Stimulated activated CD8-positive, alpha-beta memory T cell treated with anti-CD3 and anti-CD28 coated beads, Interleukin-7, amount 100 ng/mL, for 1 hour (primary cell): ENCODE measurements around the gene SFXN3.

Source experiments
- DNase-seq, 2 donors: peaks; one replicate each; pipeline ENCODE4 v3.0.0-alpha.2; 2020; ENCODE audit warnings: low read depth in 2 of 2

SFXN3 gene, protein sequence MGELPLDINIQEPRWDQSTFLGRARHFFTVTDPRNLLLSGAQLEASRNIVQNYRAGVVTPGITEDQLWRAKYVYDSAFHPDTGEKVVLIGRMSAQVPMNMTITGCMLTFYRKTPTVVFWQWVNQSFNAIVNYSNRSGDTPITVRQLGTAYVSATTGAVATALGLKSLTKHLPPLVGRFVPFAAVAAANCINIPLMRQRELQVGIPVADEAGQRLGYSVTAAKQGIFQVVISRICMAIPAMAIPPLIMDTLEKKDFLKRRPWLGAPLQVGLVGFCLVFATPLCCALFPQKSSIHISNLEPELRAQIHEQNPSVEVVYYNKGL

DNA sequence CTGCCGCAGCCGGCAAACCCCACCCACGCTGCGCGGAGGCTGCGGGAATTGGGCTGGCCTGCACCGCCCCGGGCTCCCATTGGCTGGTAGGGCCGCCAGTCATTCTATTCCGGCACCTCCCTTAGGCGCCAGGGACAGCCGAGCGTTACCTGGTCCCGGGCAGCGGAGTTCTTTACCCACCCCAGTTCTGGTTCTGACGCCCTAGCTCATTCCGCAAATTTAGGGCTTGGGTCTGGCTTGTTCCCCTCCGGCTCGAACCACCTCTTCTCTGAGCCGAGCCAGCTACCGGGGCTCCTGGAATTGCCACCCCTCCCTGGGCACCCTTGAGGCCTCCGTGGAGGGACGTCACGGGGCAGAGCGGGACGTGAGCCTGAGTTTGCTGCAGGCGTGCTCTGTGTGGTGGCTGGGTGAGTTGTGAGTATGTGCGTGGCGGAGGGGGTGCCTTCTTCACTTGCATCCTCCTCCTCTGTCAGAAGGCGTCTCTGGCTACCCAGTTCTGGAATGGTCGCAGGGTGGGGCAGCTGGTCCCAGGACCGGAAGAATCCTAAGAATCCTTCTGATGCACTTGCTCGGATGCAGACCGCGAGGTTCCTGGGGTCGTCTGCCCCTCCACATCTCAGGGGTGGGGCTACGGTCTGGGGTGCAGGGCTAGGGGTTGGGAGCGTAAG, at the start of gene SFXN3, which contains the start of gene PDZD7:
Gene SFXN3 (plus strand): TSS at position 107 of the 668 bp plus-strand sequence. CDS start 3,461 bp downstream, outside the sequence.
Gene PDZD7 (minus strand): TSS at position 2 of the 668 bp plus-strand sequence. CDS start 910 bp downstream, outside the sequence.
- DNase-seq: peak; percentile 93 to 94

DNA sequence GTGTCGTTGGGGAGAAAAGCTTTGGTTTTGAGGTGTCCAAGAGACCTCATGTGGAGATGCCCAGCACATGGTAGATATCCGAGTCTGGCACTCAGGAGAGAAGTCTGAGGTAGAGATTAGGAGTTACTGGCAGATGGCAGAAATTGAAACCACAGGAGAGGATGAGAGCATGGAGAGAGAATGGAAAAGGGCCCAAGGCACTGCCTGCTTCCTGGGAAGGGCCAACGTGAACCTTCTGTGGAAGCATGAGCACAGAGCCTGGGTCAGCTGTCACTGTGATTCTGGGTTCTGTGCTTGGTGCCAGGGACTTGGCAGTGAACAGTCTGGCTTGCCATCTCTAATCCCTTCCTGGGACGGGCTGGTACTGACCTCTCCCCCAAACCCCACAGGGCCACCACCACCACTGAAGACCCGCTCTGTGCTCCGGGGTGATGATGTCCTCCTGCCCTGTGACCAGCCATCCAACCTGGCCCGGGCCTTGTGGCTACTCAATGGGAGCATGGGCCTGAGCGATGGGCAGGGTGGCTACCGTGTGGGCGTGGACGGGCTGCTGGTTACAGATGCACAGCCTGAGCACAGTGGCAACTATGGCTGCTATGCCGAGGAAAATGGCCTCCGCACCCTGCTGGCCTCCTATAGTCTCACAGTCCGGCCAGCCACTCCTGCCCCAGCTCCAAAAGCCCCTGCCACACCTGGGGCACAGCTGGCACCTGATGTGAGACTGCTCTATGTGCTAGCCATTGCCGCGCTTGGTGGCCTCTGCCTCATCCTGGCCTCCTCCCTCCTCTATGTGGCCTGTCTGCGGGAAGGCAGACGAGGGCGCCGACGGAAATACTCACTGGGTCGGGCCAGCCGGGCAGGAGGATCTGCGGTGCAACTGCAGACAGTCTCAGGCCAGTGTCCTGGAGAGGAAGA, 47.9 kb upstream of the SFXN3 start:
- no peak for DNase-seq

DNA sequence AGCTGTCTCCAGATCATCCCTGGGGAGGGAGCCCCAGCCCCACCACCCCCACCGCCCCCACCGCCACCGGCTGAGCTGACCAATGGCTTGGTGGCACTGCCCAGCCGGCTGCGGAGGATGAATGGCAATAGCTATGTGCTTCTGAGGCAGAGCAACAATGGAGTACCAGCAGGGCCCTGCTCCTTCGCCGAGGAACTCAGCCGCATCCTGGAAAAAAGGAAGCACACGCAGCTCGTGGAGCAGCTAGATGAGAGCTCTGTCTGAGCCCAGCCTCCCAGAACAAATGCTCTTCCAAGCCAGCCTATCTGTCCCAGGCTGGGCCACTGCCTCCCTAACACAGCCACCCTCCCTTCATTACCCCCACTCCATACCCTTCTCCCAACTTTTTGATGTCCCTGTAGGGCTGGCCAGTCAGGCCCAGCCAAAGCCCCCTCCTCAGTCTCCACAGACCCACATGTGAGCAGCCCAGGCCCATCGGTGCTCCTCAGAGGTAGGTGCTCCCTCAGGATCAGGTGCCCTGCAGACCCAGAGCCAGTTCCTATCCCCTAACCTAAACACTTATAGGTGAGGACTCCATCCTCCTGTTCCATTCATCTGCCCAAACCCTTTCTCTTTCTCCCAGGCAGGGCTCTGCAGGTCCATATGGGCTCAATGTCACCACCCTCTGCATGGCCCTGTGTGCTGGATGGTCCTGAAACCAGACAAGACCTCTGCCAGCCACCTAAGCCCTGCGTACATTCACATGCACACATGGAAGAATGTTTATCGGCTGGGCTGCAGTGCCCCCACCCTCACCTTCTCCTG, 47.0 kb upstream of the SFXN3 start:
- DNase-seq: no peak

DNA sequence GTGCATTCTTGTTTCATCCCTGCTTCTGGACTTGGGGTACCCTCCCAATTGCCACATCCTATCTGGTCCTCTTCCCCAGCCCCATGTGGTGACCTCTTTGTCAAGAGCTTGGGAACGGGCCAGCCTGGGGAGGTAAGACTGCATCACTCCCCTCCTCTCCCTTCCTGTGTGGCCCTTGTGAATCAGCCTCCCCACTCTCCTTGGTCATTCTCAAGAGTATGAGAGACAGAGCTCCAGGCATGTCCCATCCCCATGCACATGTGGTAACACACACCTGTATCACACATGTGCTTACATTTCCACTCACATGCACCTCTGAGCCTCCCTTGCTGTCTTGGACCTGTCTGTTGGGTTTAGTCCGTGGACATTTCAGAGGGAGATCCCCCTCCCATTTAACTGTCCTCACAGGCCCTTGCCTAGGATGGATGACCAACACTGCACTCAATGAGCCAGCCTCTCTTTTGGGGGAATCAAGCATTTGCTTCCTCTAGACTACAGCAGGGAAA, 46.3 kb upstream of the SFXN3 start:
- no peak for DNase-seq

DNA sequence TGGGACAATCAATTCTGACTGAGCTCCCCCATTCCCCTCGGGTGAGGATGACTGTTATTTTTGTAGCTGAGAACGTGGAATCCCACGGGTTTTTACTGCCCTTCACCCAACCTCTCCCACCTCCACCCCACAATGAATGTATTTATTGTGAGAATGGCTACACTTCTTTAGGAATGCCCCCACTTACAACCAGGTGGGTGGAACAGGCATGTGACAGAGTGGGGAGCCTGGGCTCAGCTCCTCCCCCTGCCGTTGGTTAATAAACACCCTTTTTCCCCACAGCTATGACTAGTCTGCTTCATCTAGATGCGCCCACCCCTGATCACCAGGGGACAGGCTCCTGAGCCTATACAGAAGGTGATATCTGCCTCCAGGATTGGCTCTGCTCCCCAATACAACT, 45.7 kb upstream of the SFXN3 start:
- DNase-seq: no peak

DNA sequence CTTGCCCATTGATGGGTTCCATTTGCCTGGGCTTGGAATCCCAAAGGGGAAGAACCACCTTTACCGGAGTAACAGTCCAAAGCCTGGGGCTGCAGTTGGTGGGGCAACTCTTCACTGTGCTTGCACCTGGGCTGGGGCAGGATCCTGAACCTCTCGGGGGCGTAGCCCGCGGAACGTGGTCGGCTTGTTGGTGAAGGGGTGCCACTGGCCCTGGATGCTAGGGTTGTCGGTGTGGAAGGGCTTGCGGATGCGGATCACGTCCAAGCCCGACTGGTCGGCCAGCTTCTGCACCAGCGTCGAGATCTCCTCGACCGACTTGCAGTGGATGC, 44.4 kb upstream of the SFXN3 start:
- DNase-seq: no peak

DNA sequence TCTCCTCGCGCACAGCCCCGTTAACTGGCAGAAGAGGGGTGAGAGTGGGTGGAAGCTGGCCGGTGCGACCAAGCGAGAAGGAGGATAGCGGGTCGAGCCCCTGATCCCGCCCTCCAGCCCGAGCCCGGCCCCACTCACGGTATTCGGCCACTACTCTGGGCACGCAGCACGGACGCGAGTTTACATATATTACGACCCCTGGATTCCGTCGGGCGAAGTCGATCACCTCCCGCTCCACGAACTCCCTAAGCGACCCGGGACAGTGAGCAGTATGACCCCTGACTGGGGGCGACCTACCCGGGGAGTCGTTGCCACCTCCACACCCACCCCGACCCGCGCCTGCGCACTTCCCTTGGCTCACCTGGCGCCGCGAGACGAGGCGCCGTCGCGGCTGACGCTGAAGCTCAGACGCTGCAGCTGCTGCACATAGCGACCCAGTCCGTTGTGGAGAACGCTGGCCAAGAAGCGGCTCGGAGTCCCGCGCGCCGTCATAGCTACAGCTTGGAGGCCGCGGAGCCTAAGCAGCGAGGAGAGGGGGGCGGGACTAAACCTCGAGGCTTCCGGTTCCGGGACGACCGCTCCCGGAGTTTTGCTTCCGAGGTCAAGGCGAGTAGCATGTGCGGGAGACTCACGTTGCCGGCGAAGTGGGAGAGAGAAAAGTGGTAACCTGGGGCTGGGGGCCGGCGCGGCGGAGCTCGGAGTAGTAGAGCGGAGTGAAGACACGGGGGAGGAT, 43.9 kb upstream of the SFXN3 start, which contains the start of the genes MRPL43 and TWNK:
Gene MRPL43 (minus strand): TSS at position 546 of the 733 bp plus-strand sequence. CDS start 54 bp downstream, at position 492.
Gene TWNK (plus strand): TSS at position 592 of the 733 bp plus-strand sequence. CDS start 668 bp downstream, outside the sequence.
- DNase-seq: peak; percentile 65 to 71

DNA sequence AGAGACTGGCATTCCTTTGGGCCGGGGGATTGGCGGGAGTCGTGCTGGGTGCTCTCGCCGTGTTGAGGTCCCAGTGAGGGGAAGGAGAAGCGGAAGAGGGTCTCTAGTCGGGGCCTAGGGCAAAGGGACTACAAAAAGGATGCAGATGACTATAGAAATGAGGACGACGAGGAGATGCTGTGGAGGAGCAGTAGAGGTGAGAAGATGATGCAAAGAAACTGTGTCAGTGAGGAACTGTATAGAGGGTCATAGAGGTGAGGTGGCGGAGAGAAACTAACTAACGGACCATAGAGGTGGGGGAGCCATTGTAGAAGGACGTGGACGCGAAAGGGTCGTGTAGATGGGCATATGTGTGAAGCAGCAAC, 43.4 kb upstream of the SFXN3 start:
- no peak for DNase-seq

DNA sequence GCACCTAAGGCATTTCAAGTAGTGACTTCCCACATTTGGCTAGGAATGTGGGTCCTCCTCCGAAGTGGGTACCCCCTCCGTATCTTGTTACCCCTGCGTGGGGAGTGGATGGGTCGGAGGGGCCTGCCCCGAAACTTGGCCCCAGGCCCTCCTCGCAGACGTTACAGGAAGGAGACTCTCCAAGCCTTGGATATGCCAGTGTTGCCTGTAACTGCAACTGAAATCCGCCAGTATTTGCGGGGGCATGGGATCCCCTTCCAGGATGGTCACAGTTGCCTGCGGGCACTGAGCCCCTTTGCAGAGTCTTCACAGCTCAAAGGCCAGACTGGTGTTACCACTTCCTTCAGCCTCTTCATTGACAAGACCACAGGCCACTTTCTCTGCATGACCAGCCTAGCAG, 42.9 kb upstream of the SFXN3 start:
- DNase-seq: no peak

DNA sequence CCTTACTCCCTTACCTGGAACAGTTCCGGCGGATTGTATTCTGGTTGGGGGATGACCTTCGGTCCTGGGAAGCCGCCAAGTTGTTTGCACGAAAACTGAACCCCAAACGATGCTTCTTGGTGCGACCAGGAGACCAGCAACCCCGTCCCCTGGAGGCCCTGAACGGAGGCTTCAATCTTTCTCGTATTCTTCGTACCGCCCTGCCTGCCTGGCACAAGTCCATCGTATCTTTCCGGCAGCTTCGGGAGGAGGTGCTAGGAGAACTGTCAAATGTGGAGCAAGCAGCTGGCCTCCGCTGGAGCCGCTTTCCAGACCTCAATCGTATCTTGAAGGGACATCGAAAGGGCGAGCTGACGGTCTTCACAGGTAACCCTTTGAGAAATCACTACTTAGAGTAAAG, 41.9 kb upstream of the SFXN3 start:
- DNase-seq: no peak

DNA sequence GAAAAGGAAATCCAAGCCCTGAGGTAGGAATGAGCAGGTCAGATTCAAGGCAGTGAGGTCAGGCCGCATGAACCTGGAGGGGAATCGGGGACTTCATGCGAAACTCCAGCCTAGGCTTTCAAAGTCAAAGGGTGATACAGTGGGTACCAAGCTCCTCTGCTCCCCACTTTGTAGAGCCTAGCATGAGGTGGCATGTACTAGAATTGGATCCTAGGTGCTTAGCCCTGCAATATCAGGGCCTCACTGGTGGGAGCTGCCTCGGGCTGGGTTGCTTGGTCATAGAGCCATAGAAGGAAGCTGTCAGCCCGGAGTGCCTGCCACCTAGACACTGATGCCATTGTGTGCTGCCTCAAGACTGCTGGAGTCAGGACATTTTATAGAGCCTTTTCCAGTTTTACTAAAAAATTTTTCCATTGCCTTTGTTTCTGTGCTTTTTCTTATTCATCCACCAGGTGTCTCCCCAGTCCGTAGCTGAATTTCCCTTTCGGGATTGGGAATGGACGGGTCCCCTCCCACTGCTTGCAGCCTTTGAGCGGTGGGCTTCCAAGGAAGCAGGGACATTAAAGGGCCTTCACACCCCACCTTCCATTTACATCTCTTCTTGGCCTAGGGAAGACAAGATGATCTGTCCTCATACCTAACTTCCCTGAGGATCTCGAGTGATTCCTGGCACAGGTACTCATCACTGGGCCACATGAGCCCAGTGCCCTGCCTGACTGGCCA, 36.9 kb upstream of the SFXN3 start:
- no peak for DNase-seq

DNA sequence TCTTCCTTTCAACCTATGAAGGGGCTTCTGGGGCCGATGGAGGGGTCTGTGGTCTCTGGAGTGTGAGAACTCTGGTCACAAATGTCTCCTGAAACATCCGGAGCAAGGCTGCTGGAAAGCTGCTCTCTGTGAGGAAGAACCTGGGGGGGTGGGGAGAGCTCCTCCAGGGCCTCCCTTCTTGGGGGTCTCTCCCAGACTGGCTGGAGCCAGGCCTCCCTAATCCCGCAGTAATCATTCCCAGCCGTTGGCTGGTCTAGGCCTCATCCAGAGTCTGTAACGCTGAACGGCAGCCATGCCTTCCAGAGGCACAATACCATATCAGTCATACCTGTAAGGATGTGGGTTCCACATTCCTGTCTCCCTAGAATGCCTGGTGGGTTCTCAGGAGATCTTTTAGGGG, 35.9 kb upstream of the SFXN3 start:
- no peak for DNase-seq

DNA sequence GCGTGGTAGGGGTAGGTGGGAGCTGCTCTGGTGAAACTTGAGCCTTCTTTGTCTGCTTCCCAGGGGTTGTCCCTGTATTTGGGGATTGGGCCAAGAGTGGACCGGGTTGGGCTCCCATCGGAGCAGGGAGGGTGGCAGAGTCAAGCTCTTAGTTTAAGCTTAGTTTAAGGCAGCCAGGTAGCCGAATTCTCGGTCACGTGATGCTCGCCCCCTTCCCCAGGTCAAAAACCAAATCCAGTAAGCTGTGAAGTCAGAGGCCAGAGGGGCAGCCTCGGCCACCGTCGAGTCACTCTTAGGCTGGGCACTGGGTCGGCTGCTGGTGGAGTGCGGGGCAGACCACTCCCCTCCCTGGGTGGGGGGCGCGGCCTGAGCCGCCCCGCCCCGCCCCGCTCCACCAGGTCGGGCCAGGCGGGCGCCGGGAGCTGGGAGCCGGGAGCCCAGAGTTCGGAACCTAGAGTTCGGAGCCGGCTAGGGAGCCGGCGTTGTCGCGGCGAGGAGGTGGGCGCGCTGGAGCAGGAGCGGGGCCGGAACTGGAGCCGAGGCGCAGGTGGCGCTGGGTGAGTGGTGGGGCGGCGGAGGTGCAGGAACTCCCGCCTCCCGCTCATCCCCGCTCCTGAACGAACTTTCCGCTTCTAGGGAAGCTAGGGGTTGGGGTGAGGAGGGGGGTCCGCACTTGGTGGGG, 34.2 kb upstream of the SFXN3 start:
- DNase-seq: no peak

DNA sequence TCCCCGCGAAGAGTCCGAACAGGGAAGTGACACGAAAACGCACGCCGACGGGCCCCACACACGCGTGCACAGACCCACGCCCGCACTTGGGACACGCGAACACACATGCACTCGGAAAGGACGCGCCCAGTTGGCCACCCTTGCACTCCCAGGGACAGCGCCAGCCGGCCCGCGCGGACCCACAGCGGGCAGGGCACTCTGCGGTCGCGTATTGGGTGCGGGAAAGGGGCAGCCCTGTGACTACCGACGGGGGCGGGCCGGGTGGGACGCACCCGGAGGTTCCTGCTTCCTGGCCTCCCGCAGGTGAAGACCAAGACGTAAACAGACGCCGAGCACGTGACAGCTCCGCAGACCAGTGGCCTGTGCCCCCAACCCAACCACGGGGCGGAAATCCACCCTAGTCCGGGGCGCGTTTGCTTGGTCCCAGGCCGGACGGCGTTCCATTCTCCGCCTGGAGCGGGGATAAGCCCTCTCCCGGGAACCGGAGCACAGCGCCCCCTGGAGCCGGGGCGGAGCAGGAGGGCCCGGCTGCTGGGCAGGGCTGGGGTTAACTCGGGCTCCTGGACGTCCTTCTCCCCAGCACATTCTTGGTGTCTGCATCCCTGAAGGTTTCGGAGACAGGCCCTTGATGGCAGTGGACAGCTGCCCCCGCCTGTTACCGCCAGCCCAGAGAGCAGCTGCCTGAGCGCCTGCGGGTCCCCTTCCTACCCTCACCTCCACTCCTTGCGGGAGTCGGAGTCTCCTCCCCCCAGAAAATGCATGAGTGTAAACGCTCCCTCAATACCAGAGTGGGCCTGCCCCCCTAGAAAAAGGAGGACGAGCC, 33.5 kb upstream of the SFXN3 start:
- peak; percentile 39 to 52 for DNase-seq

DNA sequence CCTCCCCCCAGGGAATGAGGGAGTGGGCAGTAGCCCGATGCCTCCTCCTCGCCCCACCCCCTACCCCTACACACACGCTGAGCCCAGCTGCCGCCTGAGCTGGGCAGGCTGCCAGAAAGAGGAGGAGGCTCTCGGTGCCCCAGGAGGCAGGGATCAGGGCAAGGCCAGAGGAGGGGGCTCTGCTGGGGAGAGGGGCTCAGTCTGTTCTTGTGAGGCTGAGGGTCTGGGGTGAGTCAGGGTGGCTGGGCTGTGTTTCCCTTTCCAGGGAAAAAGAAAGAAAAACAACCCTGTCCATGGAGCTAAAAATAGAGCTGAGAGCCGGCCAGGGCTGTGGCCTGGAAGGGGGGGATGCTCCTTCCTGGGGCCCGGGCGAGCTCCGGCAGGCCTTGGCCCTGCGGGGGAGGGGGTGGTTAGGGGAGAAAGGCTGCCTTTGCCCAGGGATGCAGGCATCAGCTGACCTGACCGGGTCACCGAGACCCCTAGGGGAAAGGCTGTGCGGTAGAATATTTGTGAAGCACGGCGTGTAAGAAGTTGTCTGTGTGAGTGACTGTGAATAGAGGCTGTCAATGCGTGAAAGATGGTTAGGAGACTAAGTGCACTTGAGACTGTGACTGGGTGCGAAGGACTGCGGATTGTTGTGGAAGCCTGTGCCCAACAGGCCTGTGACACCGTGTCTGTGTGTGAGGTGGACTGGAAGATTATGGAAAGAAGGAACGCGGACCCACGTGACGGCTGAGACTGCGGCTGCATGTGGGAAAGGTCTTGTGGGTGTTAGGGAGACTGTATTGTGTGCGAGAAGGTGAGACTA, 32.6 kb upstream of the SFXN3 start:
- DNase-seq: peak in 1 of 2 donors; percentile 28

DNA sequence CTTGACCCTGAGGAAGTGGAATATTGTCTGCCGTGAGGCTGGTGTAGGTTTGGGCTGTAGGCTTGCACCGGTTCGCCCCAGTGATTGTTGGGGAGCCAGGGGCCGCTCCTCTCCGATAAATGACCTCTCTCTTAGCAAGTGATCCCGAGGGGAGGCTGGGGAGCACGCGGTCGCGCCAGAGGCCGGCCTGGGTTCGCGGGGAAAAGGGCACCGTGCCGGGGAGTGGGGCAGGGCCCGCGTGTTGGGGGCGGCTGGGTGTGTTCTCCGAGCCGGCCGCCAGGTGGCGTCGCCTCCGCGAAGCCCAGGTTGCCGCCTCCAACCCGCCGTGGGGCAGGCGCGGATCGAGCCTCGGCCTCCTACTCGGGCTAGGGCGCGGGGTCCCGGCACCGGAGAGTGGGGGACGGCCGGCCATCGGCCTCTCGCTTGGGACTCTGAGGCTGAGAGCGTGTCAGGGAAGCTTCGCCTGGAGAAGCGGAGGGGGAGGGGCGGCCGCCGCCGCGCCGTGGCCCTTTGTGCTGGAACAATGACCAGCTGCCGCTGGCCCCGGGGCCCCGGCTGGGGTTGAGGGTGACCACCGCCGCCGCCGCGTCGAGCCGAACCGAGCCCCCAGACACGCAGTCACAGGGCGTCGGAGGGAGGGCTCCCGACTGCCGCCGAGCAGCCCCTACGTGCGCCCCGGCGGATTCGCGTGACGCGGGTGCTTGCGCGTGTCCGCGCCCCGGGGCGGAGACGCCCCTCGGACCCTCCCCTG, 31.9 kb upstream of the SFXN3 start:
- peak; percentile 57 to 59 for DNase-seq

DNA sequence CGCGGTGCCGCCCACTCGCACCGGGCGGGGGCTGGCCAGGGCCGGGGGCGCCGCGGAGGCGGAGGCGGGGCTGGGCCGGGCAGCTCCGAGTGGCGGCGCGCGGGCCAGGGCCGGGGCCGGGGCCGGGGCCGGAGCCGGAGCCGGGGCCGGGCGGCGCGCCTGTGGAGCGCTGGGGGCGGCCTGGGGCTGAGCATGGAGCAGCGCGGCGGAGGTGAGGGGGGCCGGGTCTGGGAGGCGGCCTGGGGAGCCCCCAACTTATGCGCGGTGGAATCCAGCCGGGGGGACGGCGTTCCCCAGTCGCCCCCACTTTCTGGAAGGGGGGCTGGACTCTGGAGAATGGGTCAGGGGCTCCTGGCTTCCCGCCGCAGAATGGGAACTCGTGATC, 31.3 kb upstream of the SFXN3 start, which contains the start of gene LZTS2:
Gene LZTS2 (plus strand): TSS at position 67 of the 385 bp plus-strand sequence. CDS start 2,731 bp downstream, outside the sequence.
- no peak for DNase-seq
